Stomach (tissue), 9 donors: ENCODE results near the gene STXBP3. TPM values are rescaled to one million over a fixed set of nuclear protein-coding genes. Genes with fewer than 3 reads are reported as not detected.

Experiments
- DNase-seq, 2 donors: peaks; one replicate each; pipeline versions ENCODE4 v3.0.0 to v3.0.0-alpha.2; 2013 to 2019
- H3K27ac ChIP-seq, 5 donors: fragments of 200-600 bp in 4 of 5; sonication (generic) in 4 of 5; one replicate each; pipeline ENCODE4 v1.5.1; 2013 to 2019; ENCODE audit warnings: mild to moderate bottlenecking in 1 of 5, moderate library complexity in 1 of 5
- H3K27me3 ChIP-seq, 3 donors: fragments of 200-600 bp; sonication (generic); one replicate each; pipeline ENCODE4 v1.5.1; 2017 to 2019; ENCODE audit warnings: mixed run types in 1 of 3
- H3K36me3 ChIP-seq, 4 donors: fragments of 200-600 bp; sonication (generic); 1 replicate in 3 of 4; 2 replicates in 1 of 4; pipeline ENCODE4 v1.5.1; 2016 to 2019
- H3K4me1 ChIP-seq, 4 donors: fragments of 200-600 bp; sonication (generic); one replicate each; pipeline ENCODE4 v1.5.1; 2016 to 2019
- H3K4me3 ChIP-seq, 4 donors: fragments of 200-600 bp; sonication (generic) in 3 of 4; one replicate each; pipeline ENCODE4 v1.5.1; 2016 to 2019; ENCODE audit warnings: mild to moderate bottlenecking in 1 of 4
- H3K9me3 ChIP-seq, 4 donors: fragments of 200-600 bp; sonication (generic); one replicate each; pipeline ENCODE4 v1.5.1; 2016 to 2019
- EP300 ChIP-seq: sonication (generic); formaldehyde crosslinking; IDR thresholded peaks from one replicate; pipeline ENCODE4 v1.6.1; 2017; ENCODE audit warnings: antibody characterized with exemption
- POLR2A ChIP-seq, 4 donors: fragments of 450-650 bp; IDR thresholded peaks; one replicate each; pipeline ENCODE4 v1.6.1; 2016; ENCODE audit warnings: antibody characterized with exemption in 4 of 4, control low read depth in 2 of 4, mild to moderate bottlenecking in 1 of 4, moderate library complexity in 1 of 4
- POLR2AphosphoS5 ChIP-seq, 3 donors: sonication (generic); formaldehyde crosslinking; IDR thresholded peaks; one replicate each; pipeline ENCODE4 v1.6.1; 2016; ENCODE audit warnings: antibody characterized with exemption in 3 of 3
- WGBS, 5 donors: extraction: QIAGEN DNeasy Blood & Tissue Kit in 3 of 5; methylation state at CpG; one replicate each; pipeline versions ENCODE4 v1.1.5 to v1.1.7; 2013 to 2018; 5-methylcytosine and 5-hydroxymethylcytosine counted together
- intact Hi-C: fragments of 100-400 bp; cut with DNase I; formaldehyde crosslinking; loops from one replicate; pipeline ENCODE4 v1.15.1; 2023; ENCODE audit warnings: low total_unique reads
- polyA plus RNA-seq, 3 donors: library from polyadenylated mRNA; stranded (reverse); fragments of 200-250 nt; gene quantifications; one replicate each; pipeline ENCODE4 v1.2.3, GENCODE V29; 2013
- total RNA-seq, 5 donors: library from RNA; depleted of rRNA; stranded (reverse); fragments of >200 nt; gene quantifications; one replicate each; pipeline versions ENCODE4 v1.1.0 to v1.2.3, GENCODE V29; 2014 to 2016
- TF ChIP-seq, protein P1 (sequence below), 7 experiments: fragments of 450-650 bp in 4 of 7; fragments of 200-600 bp in 3 of 7; sonication (generic) in 3 of 7; IDR thresholded peaks; one replicate each; pipeline ENCODE4 v1.5.1; 2016 to 2019; ENCODE audit warnings: antibody characterized with exemption in 7 of 7, control low read depth in 2 of 7, mild to moderate bottlenecking in 1 of 7
- donor health status: healthy with polysubstance abuse.
- donor health status: Bipolar disorder and iron deficiency.
- donor health status: healthy.

Gene STXBP3
- total and polyA plus RNA-seq, 8 donors, result 11.7 to 170 (median 30.8) TPM

DNA sequence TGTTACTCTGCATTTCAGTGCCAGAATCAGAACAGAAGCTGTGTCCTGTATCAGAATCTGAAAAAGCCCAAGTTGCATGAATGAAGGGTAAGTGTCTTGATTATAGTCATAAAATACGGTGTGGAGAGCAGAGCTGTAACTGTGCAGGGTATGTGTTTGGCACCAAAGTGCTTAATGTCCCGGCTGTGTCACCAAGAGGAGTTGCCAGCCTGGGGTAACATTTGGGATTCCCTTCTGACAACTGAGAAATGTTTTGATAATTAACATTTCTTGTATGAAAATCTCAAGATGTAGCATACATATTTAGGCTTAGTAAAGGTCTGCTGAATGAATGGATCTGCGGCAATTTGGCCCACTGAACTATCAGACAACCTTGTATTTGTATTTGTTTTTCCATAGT, 77.2 kb downstream of the STXBP3 start:
- WGBS, 5 donors, result 49 to 86% (median 58%) methylated on average over 3 of the region's 3 CpGs
- no peaks in the 10 kb centered on the region for H3K36me3 ChIP-seq
- TF ChIP-seq EP300 (no peak), POLR2A (IDR thresholded peaks at IDR 0.05) (no peak), POLR2AphosphoS5 (IDR thresholded peaks at IDR 0.05) (no peak)
- TF ChIP-seq, protein P1, sequence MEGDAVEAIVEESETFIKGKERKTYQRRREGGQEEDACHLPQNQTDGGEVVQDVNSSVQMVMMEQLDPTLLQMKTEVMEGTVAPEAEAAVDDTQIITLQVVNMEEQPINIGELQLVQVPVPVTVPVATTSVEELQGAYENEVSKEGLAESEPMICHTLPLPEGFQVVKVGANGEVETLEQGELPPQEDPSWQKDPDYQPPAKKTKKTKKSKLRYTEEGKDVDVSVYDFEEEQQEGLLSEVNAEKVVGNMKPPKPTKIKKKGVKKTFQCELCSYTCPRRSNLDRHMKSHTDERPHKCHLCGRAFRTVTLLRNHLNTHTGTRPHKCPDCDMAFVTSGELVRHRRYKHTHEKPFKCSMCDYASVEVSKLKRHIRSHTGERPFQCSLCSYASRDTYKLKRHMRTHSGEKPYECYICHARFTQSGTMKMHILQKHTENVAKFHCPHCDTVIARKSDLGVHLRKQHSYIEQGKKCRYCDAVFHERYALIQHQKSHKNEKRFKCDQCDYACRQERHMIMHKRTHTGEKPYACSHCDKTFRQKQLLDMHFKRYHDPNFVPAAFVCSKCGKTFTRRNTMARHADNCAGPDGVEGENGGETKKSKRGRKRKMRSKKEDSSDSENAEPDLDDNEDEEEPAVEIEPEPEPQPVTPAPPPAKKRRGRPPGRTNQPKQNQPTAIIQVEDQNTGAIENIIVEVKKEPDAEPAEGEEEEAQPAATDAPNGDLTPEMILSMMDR (IDR thresholded peaks at IDR 0.05), result no peak
- H3K27ac ChIP-seq, result no peak overlapping the region
- DNase-seq, result no peak
- H3K4me1 ChIP-seq, result peaks cover 0 to 10% (median 7%) of the 10 kb centered on the region in 4 donors
- H3K27me3 ChIP-seq, result no peaks in the 10 kb centered on the region
- intact Hi-C loops, result no loop called here
- H3K4me3 ChIP-seq, result no peak overlapping the region
- no peaks in the 10 kb centered on the region for H3K9me3 ChIP-seq

DNA sequence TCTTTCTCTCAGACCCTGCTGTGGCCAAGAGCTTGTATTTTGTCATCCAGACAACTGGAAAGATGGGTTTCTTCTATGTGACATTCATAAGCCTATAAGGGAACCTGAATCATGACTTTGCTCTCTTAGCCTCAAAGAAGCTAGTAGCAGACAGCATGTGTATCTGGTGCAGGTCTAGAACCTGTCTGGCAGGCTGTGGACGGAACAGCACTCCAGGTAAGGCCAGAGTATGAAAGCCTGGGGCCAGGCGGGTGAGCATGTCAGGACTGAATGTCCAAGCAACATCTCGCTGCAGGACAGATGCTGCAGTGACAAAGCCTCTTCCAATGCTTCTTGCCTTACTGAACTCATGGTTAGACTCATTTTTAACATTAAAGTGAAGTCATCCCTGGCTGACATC, 77.6 kb downstream of the STXBP3 start:
- H3K4me1 ChIP-seq, result peaks cover 0 to 14% (median 9%) of the 10 kb centered on the region in 4 donors
- 83 to 91% (median 87%) methylated on average over 3 of the region's 3 CpGs for WGBS, 5 donors
- intact Hi-C loops, result no loop called here

DNA sequence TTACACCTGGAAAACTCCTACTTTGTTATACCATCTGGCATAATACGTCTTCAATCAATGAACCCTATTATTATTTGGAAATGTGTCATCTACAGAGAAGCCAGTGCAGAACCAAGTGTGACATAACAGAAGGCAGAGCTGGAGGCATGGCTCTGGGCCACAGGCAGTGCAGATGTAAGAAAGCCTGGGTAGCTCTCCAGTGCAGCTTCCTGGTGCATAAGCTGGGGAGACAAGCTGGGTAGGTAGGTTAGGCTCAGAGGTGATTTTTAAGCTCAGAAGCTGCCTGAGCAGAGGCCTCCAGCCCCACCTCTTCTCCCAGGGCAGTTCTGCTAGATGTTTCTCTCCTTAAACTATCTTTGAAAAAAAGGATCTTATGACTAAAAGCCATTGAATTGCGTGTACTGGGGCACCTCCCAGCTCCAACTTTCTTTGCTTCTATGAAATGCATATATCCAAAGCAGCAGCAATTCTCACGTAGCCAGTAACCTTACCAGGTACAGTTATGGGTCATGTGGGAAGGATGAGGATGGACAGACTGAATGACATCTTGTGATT, 79.7 kb downstream of the STXBP3 start:
- TF ChIP-seq, protein P1 (IDR thresholded peaks at IDR 0.05), result no peak
- TF ChIP-seq POLR2AphosphoS5 (IDR thresholded peaks at IDR 0.05) (no peak), EP300 (no peak)
- Histone ChIP-seq H3K9me3 (no peaks in the 10 kb centered on the region), H3K27me3 (no peaks in the 10 kb centered on the region), H3K4me1 (peaks cover 0 to 33% (median 18%) of the 10 kb centered on the region in 4 donors), H3K4me3 (no peak overlapping the region), H3K27ac (no peak overlapping the region), H3K36me3 (no peaks in the 10 kb centered on the region)
- intact Hi-C loops, result no loop called here
- DNase-seq, result no peak
- WGBS, 5 donors, result 67 to 94% (median 82%) methylated on average over 3 of the region's 3 CpGs

More for the DNA sequence above, 77.6 kb downstream of the STXBP3 start:
- DNase-seq, result no peak
- Histone ChIP-seq H3K36me3 (no peaks in the 10 kb centered on the region), H3K27me3 (no peaks in the 10 kb centered on the region), H3K4me3 (no peak overlapping the region), H3K27ac (no peak overlapping the region), H3K9me3 (no peaks in the 10 kb centered on the region)
- TF ChIP-seq POLR2AphosphoS5 (IDR thresholded peaks at IDR 0.05) (no peak), POLR2A (IDR thresholded peaks at IDR 0.05) (no peak), EP300 (no peak)
- TF ChIP-seq, protein P1 (IDR thresholded peaks at IDR 0.05), result no peak

DNA sequence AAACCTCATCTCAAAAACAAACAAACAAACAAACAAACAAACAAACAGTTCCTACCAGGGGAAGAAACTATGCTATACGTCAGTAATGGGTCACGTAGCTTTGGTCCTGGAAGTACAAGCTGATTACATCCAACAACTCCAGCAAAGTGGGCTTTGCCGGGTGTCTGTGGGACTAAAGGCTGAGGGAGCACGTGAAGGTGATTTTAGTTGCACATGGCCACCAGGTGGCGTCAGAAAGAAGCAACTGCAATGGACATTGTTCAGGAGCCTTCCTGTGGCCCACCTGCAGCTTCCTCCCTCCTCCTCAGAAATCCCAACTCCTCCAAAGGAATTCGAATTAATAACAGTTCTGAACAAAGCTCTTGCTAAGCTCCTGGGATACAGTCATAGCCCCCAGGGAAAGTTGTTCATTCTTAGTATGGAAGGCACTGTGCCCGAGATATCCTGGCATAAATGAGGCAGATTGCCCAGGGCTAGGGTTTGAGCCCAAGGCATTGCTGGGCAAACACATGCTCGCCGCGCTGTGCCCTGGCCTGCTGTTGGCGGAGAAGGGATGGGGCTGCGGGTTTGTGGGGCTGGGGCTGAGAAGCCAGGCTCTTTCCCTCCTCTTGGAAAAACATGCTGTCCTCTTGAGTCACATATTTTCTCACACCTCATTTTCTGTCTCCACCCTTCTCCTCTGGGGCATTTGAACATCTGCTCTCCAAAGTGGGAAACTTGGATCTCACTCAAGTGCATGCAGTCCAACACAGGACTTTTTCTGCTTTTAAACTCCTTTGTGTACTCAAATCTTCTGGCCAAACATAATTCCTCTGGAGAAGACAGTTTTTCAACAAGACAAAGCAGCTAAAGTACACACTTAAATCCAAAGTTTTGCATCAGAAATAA, 81.8 kb downstream of the STXBP3 start:
- Histone ChIP-seq H3K27me3 (no peaks in the 10 kb centered on the region), H3K4me3 (no peak overlapping the region), H3K36me3 (no peaks in the 10 kb centered on the region), H3K9me3 (no peaks in the 10 kb centered on the region), H3K27ac (peak overlapping the region in 4 of 5 donors; percentile 82 to 86 (median 83)), H3K4me1 (peaks cover 0 to 36% (median 21%) of the 10 kb centered on the region in 4 donors)
- 25 to 35% (median 27%) methylated on average over 11 to 12 of the region's 12 CpGs for WGBS, 5 donors
- TF ChIP-seq POLR2A (IDR thresholded peaks at IDR 0.05) (no peak), POLR2AphosphoS5 (IDR thresholded peaks at IDR 0.05) (peak; percentile 8 to 28 (median 14))
- TF ChIP-seq, protein P1 (IDR thresholded peaks at IDR 0.05), result peak in 5 of 7 experiments; percentile 59 to 83 (median 75)
- intact Hi-C loops, result no loop called here
- DNase-seq, result peak; percentile 79 to 92
